ENCODE measurements around the gene ZNF549.

DNA sequence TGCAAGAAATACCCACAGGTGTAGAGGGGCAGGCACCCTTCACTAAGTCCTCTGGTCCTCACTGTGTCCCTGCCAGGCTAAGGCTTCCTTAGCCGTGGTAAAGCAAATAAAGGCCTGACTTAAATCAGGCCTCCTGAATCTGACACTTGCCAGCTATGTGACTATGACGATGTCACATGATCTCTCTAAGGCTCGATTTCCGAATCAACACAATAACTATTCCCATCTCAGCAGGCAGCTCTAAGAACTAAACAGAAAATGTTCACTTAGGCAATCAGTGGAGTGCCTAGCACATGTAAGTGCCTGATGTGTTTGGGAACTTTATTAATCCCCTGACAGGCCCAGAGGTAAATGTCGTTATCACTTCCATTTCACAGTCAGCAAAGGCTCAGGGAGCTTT, 30.5 kb downstream of the ZNF549 start:
- no peak for TF ChIP-seq KDM5A (IDR thresholded peaks at IDR 0.05; ENCODE audit: low read length)
- TF ChIP-seq, protein P1, sequence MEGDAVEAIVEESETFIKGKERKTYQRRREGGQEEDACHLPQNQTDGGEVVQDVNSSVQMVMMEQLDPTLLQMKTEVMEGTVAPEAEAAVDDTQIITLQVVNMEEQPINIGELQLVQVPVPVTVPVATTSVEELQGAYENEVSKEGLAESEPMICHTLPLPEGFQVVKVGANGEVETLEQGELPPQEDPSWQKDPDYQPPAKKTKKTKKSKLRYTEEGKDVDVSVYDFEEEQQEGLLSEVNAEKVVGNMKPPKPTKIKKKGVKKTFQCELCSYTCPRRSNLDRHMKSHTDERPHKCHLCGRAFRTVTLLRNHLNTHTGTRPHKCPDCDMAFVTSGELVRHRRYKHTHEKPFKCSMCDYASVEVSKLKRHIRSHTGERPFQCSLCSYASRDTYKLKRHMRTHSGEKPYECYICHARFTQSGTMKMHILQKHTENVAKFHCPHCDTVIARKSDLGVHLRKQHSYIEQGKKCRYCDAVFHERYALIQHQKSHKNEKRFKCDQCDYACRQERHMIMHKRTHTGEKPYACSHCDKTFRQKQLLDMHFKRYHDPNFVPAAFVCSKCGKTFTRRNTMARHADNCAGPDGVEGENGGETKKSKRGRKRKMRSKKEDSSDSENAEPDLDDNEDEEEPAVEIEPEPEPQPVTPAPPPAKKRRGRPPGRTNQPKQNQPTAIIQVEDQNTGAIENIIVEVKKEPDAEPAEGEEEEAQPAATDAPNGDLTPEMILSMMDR (IDR thresholded peaks at IDR 0.05; ENCODE audit: control extremely low read depth in 1 of 3, insufficient read depth in 1 of 3, low read depth in 1 of 3, low read length in 3 of 3) = no peak

Data from H1 (cell line).